Activated CD4-positive, alpha-beta T cell treated with anti-CD3 and anti-CD28 coated beads, Interleukin-2, amount 10 ng/mL, durations not matched to agents 7 days and 5 days (primary cell): ENCODE results near the gene SYNE1. TPM values are rescaled to one million over a fixed set of nuclear protein-coding genes. Genes with fewer than 3 reads are reported as not detected.
"Not testable (repeated sequence)": the region's sequence is repeated elsewhere in the genome, so short reads cannot be mapped to it uniquely, and the experiment has no call there.

Source experiments
- CTCF ChIA-PET: fragments of 350-600 bp; sonication (Branson Sonifier 250); formaldehyde crosslinking; loops from one replicate; lab custom pipeline; 2021; ENCODE audit warnings: antibody characterized with exemption; lab: Charles Lee
- POLR2A ChIA-PET: fragments of 350-600 bp; sonication (Branson Sonifier 250); formaldehyde crosslinking; loops from one replicate; lab custom pipeline; 2021; ENCODE audit warnings: antibody characterized with exemption; lab: Charles Lee
- DNase-seq: peaks from one replicate; pipeline ENCODE4 v3.0.0-alpha.2; 2020
- H3K27ac Mint-ChIP-seq: one replicate; pipeline ENCODE4 v1.8.0; 2021; ENCODE audit warnings: mild to moderate bottlenecking, moderate library complexity, mixed read lengths
- H3K27me3 Mint-ChIP-seq: one replicate; pipeline ENCODE4 v1.8.0; 2021; ENCODE audit warnings: mixed read lengths
- H3K36me3 Mint-ChIP-seq: one replicate; pipeline ENCODE4 v1.8.0; 2021; ENCODE audit warnings: low read depth, mixed read lengths
- H3K4me1 Mint-ChIP-seq: one replicate; pipeline ENCODE4 v1.8.0; 2021; ENCODE audit warnings: mixed read lengths
- H3K4me3 Mint-ChIP-seq: one replicate; pipeline ENCODE4 v1.8.0; 2021; ENCODE audit warnings: mild to moderate bottlenecking, moderate library complexity, mixed read lengths
- H3K9me3 Mint-ChIP-seq: one replicate; pipeline ENCODE4 v1.8.0; 2021; ENCODE audit warnings: mixed read lengths
- total RNA-seq, 2 experiments: library from RNA; stranded (reverse); gene quantifications; one replicate each; pipeline ENCODE4 v1.2.3, GENCODE V29; 2021

Gene SYNE1
- total RNA-seq, 2 experiments from 2014 or later: 98.4 to 99.3 TPM

DNA sequence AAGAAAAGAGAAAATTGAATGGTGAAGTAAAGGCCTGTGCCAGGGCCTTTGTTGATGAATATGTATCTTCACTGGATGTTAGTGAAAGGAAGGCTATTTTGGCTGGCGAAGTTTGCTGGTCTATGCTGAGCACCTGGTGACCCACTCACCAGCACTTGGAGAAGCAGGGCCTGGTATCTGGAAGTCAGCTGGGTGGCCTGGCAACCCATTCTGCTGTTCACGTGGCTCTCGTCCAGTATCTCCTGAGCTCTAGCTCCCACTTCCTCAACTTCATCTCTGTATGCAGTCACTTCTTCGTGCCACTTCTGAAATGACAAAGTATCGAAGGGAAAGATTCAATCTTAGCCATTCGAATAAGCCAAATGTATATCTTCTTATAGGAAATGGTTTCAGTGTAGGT, 283.7 kb downstream of the SYNE1 start:
- ChIA-PET CTCF (no interaction called here), POLR2A (no interaction called here)
- Mint-ChIP-seq H3K4me1 (peaks cover 2% of the 10 kb centered on the region), H3K27ac (no peak overlapping the region), H3K27me3 (peaks cover 5% of the 10 kb centered on the region), H3K9me3 (no peaks in the 10 kb centered on the region), H3K4me3 (no peak overlapping the region), H3K36me3 (no peaks in the 10 kb centered on the region)
- DNase-seq: no peak

GRCh38 chr6:152351742-152352141, 285.4 kb downstream of the SYNE1 start:
- no peak for DNase-seq
- POLR2A ChIA-PET: no interaction called here
- CTCF ChIA-PET: interaction anchor here (1.1 kb wide), 1 partner anchor 13 kb away, joined by 5 read pairs; no protein-coding TSS in a partner anchor
- Mint-ChIP-seq H3K36me3 (no peaks in the 10 kb centered on the region), H3K27me3 (no peaks in the 10 kb centered on the region), H3K27ac (no peak overlapping the region), H3K4me3 (no peak overlapping the region), H3K4me1 (peaks cover 2% of the 10 kb centered on the region), H3K9me3 (no peaks in the 10 kb centered on the region)

DNA sequence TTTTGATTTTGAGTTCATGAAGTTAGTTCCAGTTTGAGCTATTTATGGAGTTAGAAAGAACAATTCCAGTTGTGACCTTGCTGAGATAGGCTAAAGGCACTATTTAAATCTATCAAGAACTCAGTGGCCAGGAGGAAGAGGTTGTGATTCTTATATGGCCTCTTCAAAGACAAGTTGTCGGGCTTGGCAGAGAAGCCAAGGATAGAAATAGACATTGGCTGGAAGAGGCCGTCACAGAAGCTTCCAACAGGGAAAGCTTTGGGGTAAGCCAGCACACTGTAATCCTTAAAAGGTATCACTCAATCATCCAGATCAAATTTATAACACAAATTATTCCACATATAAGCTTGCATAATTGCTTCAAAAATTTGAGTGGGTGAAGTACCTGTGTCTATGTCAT, 286.1 kb downstream of the SYNE1 start:
- CTCF ChIA-PET: interaction anchor here (1.1 kb wide), 1 partner anchor 13 kb away, joined by 5 read pairs; no protein-coding TSS in a partner anchor
- no peak for DNase-seq
- no peaks in the 10 kb centered on the region for H3K27me3 Mint-ChIP-seq
- no peaks in the 10 kb centered on the region for H3K4me1 Mint-ChIP-seq
- POLR2A ChIA-PET: no interaction called here
- no peaks in the 10 kb centered on the region for H3K9me3 Mint-ChIP-seq
- H3K36me3 Mint-ChIP-seq: no peaks in the 10 kb centered on the region
- H3K27ac Mint-ChIP-seq: no peak overlapping the region
- H3K4me3 Mint-ChIP-seq: no peak overlapping the region

GRCh38 chr6:152348116-152348515, 289.0 kb downstream of the SYNE1 start:
- no peak for DNase-seq
- H3K9me3 Mint-ChIP-seq: no peaks in the 10 kb centered on the region

GRCh38 chr6:152343735-152344360, 293.3 kb downstream of the SYNE1 start:
- DNase-seq: no peak
- H3K9me3 Mint-ChIP-seq: no peaks in the 10 kb centered on the region
- H3K27me3 Mint-ChIP-seq: peaks cover 9% of the 10 kb centered on the region
- CTCF ChIA-PET: no interaction called here
- POLR2A ChIA-PET: interaction anchor here (0.6 to 0.7 kb wide), 2 partner anchors 47 to 572 kb away, joined by 3 read pairs; no protein-coding TSS in a partner anchor
- no peak overlapping the region for H3K4me3 Mint-ChIP-seq
- no peak overlapping the region for H3K27ac Mint-ChIP-seq
- H3K4me1 Mint-ChIP-seq: no peaks in the 10 kb centered on the region
- H3K36me3 Mint-ChIP-seq: no peaks in the 10 kb centered on the region

More at GRCh38 chr6:152348116-152348515, 289.0 kb downstream of the SYNE1 start:
- H3K4me1 Mint-ChIP-seq: no peaks in the 10 kb centered on the region
- H3K36me3 Mint-ChIP-seq: no peaks in the 10 kb centered on the region
- ChIA-PET POLR2A (no interaction called here), CTCF (interaction anchor here (0.6 kb wide), 1 partner anchor 291 kb away, joined by 4 read pairs; no protein-coding TSS in a partner anchor)
- H3K27ac Mint-ChIP-seq: no peak overlapping the region
- peaks cover 6% of the 10 kb centered on the region for H3K27me3 Mint-ChIP-seq
- no peak overlapping the region for H3K4me3 Mint-ChIP-seq

DNA sequence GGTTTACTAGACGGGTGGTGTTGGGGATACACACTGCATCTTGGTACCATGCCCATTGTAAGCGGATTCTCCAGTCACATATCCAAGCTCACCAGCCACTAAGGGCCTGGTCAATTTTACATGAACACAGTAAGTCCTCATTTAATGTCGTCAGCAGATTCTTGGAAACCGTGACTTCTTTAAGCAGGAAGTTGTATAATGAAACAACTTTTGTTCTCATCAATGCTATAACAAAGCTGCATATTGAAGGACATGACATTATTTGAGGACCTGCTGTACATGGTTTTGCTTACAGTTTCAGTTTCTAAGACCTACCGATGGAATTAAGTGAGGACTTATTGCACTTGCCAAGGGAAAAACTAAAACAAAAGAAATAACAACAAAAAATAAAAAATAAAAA, 295.6 kb downstream of the SYNE1 start:
- no peak overlapping the region for H3K4me3 Mint-ChIP-seq
- ChIA-PET POLR2A (no interaction called here), CTCF (no interaction called here)
- H3K9me3 Mint-ChIP-seq: no peaks in the 10 kb centered on the region
- peaks cover 12% of the 10 kb centered on the region for H3K27me3 Mint-ChIP-seq
- no peaks in the 10 kb centered on the region for H3K36me3 Mint-ChIP-seq
- no peak for DNase-seq
- no peak overlapping the region for H3K27ac Mint-ChIP-seq
- H3K4me1 Mint-ChIP-seq: peaks cover 4% of the 10 kb centered on the region

GRCh38 chr6:152338335-152339125, 298.6 kb downstream of the SYNE1 start:
- H3K27me3 Mint-ChIP-seq: peaks cover 7% of the 10 kb centered on the region
- ChIA-PET POLR2A (no interaction called here), CTCF (interaction anchor here (0.7 to 1.8 kb wide), 5 partner anchors 11 to 572 kb away, joined by 3 to 7 read pairs (median 5); no protein-coding TSS in a partner anchor)
- DNase-seq: peak; percentile 66
- no peak overlapping the region for H3K27ac Mint-ChIP-seq
- no peak overlapping the region for H3K4me3 Mint-ChIP-seq
- no peaks in the 10 kb centered on the region for H3K36me3 Mint-ChIP-seq
- H3K9me3 Mint-ChIP-seq: no peaks in the 10 kb centered on the region
- H3K4me1 Mint-ChIP-seq: peaks cover 4% of the 10 kb centered on the region

DNA sequence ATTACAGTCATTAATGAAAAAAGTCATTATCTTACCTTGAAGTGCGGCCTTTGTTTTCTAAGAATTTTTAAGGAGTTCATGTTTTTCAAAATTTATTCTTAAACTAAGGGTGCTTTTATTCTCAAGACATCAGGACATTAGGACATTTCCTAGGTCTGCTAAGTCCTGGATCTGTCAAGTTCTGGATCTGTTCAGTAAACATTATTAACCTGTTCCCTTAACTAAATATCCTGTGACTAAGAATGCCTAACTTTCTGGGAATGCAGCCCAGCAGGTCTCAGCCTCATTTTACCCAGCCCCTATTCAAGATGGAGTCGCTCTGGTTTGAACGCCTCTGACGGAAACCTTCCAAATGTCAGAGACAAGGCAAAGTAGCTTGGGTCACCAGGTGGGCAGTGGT, 302.6 kb downstream of the SYNE1 start:
- no peak for DNase-seq
- H3K9me3 Mint-ChIP-seq: no peaks in the 10 kb centered on the region
- H3K4me3 Mint-ChIP-seq: no peak overlapping the region
- POLR2A ChIA-PET: no interaction called here
- H3K27ac Mint-ChIP-seq: no peak overlapping the region
- CTCF ChIA-PET: no interaction called here
- no peaks in the 10 kb centered on the region for H3K36me3 Mint-ChIP-seq
- H3K4me1 Mint-ChIP-seq: peaks cover 4% of the 10 kb centered on the region
- H3K27me3 Mint-ChIP-seq: peaks cover 3% of the 10 kb centered on the region

DNA sequence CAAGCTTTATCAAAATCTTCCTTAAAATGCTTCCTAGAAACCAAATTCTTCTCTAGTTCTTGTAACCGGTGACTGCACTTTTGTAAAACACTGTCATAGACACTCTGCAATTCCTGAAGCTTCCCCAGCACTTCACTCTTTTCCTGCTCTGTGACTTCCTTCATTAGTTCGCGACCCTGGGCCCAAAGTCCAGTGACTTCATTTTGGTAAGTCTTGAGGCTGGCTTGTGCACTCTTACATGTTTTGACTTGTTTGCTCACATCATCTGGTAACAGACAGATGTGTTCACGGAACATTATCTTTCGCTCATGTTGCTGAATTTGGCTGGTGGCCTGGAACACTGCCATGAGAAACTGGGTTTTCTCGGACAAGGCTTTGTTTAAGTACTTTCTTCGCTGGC, 306.2 kb downstream of the SYNE1 start:
- DNase-seq: no peak
- H3K9me3 Mint-ChIP-seq: no peaks in the 10 kb centered on the region
- no peaks in the 10 kb centered on the region for H3K4me1 Mint-ChIP-seq
- POLR2A ChIA-PET: no interaction called here
- H3K27ac Mint-ChIP-seq: no peak overlapping the region
- CTCF ChIA-PET: interaction anchor here (1.1 to 1.2 kb wide), 2 partner anchors 14 to 31 kb away, joined by 4 to 5 read pairs; no protein-coding TSS in a partner anchor
- no peak overlapping the region for H3K4me3 Mint-ChIP-seq
- no peaks in the 10 kb centered on the region for H3K36me3 Mint-ChIP-seq
- H3K27me3 Mint-ChIP-seq: peaks cover 1% of the 10 kb centered on the region

- Mint-ChIP-seq H3K27me3 (peaks cover 2% of the 10 kb centered on the region), H3K27ac (no peak overlapping the region), H3K4me1 (no peaks in the 10 kb centered on the region), H3K9me3 (no peaks in the 10 kb centered on the region), H3K4me3 (no peak overlapping the region), H3K36me3 (no peaks in the 10 kb centered on the region)
- ChIA-PET CTCF (no interaction called here), POLR2A (no interaction called here)
- DNase-seq: no peak
Measured at GRCh38 chr6:152329638-152330448, 307.3 kb downstream of the SYNE1 start.

- H3K27me3 Mint-ChIP-seq, H3K9me3 Mint-ChIP-seq, H3K4me1 Mint-ChIP-seq, H3K4me3 Mint-ChIP-seq, H3K36me3 Mint-ChIP-seq, H3K27ac Mint-ChIP-seq, DNase-seq, POLR2A ChIA-PET: not testable (repeated sequence)
- CTCF ChIA-PET: interaction anchor here (1.5 kb wide), 1 partner anchor 11 kb away, joined by 5 read pairs; no protein-coding TSS in a partner anchor
Measured at GRCh38 chr6:152328200-152328599, 309.0 kb downstream of the SYNE1 start.

- Mint-ChIP-seq H3K36me3 (no peaks in the 10 kb centered on the region), H3K27ac (no peak overlapping the region), H3K27me3 (peaks cover 5% of the 10 kb centered on the region), H3K4me1 (no peaks in the 10 kb centered on the region), H3K4me3 (no peak overlapping the region), H3K9me3 (no peaks in the 10 kb centered on the region)
- ChIA-PET CTCF (interaction anchor here (1.3 kb wide), 1 partner anchor 18 kb away, joined by 3 read pairs; no protein-coding TSS in a partner anchor), POLR2A (no interaction called here)
- no peak for DNase-seq
Measured at GRCh38 chr6:152323376-152323775, 313.8 kb downstream of the SYNE1 start.
